ENCODE results near the gene CHIC2. TPM values are rescaled to one million over a fixed set of nuclear protein-coding genes. Genes with fewer than 3 reads are reported as not detected.
A peak's percentile ranks its signal among the peaks of the same experiment; 100 is the strongest.
"Not testable (repeated sequence)": the region's sequence is repeated elsewhere in the genome, so short reads cannot be mapped to it uniquely, and the experiment has no call there.

CHIC2 gene
- total RNA-seq, 1 donor from 2014 or later, result 72.5 TPM

- no peak for DNase-seq (ENCODE audit: low spot score)
Observed at GRCh38 chr4:54061873-54062272, 2.5 kb downstream of the CHIC2 start.

GRCh38 chr4:54061067-54061466 is 3.3 kb downstream of the CHIC2 start:
- DNase-seq (ENCODE audit: low spot score), result no peak

- DNase-seq (ENCODE audit: low spot score), result no peak
Observed at GRCh38 chr4:54060116-54060515, 4.3 kb downstream of the CHIC2 start.

GRCh38 chr4:54058171-54058570 is 6.2 kb downstream of the CHIC2 start:
- DNase-seq (ENCODE audit: low spot score), result no peak

GRCh38 chr4:54056360-54056759 is 8.0 kb downstream of the CHIC2 start:
- DNase-seq (ENCODE audit: low spot score), result no peak

DNA sequence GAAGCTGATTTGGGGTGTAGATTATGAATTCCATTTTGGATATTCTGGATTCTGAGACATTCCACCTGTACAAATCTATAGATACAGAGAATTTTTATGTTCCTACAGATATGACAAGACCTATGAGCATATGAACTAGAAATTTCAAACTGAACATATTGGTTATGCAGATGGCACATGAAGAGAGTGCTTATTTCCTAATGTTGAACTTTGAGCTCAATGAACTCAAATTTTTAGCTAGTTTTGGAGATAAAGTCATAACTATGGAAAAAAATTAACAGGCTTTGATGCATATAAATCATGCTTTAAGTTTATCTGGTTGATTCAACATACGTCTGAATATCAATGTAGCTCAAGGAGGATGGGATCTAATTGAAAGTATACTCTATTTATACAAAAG is 8.9 kb downstream of the CHIC2 start:
- DNase-seq (ENCODE audit: low spot score), result no peak

DNA sequence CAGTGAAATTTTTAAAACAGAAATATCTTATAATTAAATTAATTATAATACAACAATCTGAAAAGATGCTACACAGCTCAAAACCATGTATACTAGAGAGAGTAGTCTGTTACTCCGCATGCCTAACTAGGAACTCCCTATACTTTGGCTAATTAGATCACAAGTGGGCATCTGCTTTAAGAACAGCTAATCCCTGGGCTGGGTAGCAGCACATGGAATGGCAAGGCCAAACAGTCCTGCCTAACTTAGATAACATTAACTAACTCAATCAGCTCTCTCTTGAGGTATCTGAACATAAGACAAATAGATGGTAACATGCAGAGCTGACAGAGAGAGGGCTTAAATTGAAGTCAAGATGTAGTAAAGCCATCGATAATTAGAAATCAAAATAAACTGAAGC is 9.9 kb downstream of the CHIC2 start:
- DNase-seq (ENCODE audit: low spot score), result no peak

GRCh38 chr4:54053322-54053721 is 11.1 kb downstream of the CHIC2 start:
- not testable (repeated sequence) for DNase-seq (ENCODE audit: low spot score)

GRCh38 chr4:54050214-54050904 is 14.0 kb downstream of the CHIC2 start:
- DNase-seq (ENCODE audit: low spot score), result peak; percentile 36

- DNase-seq (ENCODE audit: low spot score), result not testable (repeated sequence)
Observed at GRCh38 chr4:54043630-54044029, 20.8 kb downstream of the CHIC2 start.

- DNase-seq (ENCODE audit: low spot score), result no peak
Observed at GRCh38 chr4:54041933-54042332, 22.5 kb downstream of the CHIC2 start.

DNA sequence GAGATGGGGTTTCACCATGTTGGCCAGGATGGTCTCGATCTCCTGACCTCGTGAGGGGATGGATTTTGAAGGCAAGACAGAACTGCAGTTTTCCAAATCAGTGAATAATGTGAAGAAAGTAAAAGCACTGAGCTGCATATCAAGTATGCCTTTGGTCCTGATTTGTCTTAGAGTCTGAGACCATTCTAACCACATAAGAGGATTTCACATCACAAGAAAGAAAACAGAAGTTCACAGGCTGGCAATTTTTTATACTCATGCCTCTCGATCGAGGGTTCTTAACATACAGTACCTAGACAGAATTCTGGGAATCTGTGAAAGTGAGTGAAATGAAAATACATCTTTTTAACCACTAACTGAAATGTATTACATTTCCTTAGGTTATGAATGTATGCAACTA is 23.3 kb downstream of the CHIC2 start:
- no peak for DNase-seq (ENCODE audit: low spot score)

DNA sequence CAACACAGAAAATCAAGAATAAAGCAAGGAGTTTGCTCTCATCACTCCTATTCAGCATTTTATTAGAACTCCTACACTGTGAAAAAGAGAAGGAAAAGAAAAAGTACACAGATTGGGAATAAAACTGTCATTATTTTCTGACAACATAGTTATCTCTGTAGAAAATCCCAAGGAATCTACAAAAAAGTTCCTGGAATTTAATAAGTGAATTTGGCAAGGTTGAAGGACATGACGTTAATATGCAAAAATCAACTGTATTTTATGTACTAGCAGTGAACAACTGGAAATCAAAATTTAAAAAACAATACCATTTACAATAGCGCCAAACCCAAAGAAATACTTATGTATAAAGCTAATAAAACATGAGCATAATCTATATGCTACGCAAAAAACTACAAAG is 26.3 kb downstream of the CHIC2 start:
- DNase-seq (ENCODE audit: low spot score), result peak; percentile 28

DNA sequence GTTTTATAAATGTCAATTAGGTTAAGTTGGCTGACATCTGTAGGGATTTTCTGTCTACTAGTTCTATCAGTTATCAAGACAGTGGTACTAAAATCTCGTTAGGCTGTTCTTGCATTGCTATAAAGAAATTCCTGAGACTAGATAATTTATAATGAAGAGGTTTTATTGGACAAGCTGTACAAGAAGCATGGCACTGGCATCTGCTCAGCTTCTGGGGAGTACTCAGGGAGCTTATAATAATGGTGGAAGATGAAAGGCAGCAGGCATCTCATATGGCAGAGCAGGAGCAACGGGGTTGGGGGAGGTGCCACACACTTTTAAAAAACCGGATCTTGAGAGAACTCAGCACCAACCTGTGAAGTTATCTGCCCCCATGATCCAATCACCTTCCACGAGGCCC is 28.2 kb downstream of the CHIC2 start:
- DNase-seq (ENCODE audit: low spot score), result no peak

GRCh38 chr4:54032558-54033135 is 31.8 kb downstream of the CHIC2 start:
- DNase-seq (ENCODE audit: low spot score), result no peak

- DNase-seq (ENCODE audit: low spot score), result no peak
Observed at GRCh38 chr4:54027311-54027710, 37.1 kb downstream of the CHIC2 start.

- DNase-seq (ENCODE audit: low spot score), result no peak
Observed at GRCh38 chr4:54025582-54025981, 38.8 kb downstream of the CHIC2 start.

GRCh38 chr4:54023019-54023418 is 41.4 kb downstream of the CHIC2 start:
- not testable (repeated sequence) for DNase-seq (ENCODE audit: low spot score)

DNA sequence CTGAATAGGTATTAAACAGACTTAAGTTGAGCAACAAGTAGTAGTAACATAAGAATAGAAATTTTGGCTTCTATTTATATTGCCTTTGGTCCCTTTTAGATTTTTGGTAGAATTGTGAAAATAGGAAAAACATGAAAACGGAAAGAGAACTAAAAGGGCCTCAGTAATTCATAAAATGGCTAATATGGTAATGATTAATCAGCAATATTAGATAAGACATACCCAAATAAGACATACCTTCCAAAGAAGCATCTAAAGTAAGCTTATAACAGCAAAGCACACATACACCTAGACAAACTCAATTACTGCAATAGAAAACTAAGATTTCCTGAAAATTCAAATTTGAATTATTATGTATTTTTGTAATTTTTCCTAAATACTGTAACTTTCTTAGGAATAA is 46.4 kb downstream of the CHIC2 start:
- DNase-seq (ENCODE audit: low spot score), result no peak

DNA sequence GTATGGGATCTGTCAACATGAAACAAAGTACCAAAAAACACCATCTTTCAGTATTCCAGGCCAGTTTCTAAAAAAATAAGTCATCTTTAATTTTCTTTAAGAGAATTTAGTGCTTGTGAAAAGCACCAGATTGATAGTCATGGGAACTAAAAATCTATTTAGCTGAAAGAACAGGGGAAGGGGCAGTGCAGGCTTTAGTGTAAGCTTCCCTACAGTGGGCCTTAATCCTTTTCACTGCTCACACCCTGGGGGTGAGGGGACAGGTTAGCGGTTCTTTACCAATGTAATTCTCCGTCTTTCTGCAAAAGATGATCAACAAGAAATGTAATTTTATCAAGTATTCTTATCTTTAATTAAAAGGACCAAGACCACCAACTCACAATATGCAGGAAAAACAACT is 47.1 kb downstream of the CHIC2 start:
- DNase-seq (ENCODE audit: low spot score), result no peak

GRCh38 chr4:54016504-54016903 is 47.9 kb downstream of the CHIC2 start:
- DNase-seq (ENCODE audit: low spot score), result no peak

- DNase-seq (ENCODE audit: low spot score), result no peak
Observed at GRCh38 chr4:54015423-54016030, 48.9 kb downstream of the CHIC2 start.

DNA sequence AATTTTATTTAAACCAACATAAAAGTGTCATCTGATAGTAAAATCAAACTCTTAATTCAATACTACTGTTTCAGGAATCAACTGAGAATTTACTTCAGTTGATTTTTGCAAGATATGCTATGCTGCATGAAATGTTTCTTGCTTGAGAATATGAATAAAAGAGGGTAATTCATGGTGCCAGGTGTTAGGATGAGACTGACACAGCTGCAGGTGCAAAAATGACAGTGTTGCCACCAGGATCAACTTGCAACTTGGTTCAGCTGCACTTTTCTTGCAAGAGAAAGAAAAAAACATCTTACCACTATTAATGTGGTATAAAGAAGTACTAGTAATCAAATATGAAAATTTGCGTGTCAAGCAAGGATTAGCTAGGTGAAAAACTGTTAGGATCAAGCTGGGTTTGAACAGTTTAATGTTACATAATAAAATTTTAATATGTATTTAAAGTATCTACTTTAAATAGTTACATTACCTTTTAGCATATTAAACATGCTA is 49.7 kb downstream of the CHIC2 start:
- DNase-seq (ENCODE audit: low spot score), result no peak
